ENCODE measurements around the gene RDH13.
"Not testable (repeated sequence)": the region's sequence is repeated elsewhere in the genome, so short reads cannot be mapped to it uniquely, and the experiment has no call there.

Gene RDH13

DNA sequence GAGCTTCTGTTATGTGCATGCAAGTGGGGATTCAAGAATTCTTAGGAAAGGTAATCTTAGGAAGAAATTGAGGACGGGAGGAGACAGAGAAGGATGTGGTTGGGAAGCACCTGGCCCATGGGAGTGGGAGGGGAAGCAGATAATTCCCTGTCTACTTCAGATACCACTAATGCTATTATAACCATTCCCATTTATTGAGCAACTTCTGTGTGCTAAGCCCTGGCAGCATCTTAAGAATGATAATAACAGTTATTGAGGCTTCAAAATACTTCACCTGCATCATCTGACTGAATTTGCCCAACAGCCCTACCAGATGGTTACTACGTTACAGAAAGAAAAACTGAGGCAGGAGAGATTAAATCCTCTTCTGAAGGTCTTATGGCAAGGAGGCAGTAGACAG is 14.2 kb upstream of the RDH13 start:
- no peak for DNase-seq (ENCODE audit: low spot score)

DNA sequence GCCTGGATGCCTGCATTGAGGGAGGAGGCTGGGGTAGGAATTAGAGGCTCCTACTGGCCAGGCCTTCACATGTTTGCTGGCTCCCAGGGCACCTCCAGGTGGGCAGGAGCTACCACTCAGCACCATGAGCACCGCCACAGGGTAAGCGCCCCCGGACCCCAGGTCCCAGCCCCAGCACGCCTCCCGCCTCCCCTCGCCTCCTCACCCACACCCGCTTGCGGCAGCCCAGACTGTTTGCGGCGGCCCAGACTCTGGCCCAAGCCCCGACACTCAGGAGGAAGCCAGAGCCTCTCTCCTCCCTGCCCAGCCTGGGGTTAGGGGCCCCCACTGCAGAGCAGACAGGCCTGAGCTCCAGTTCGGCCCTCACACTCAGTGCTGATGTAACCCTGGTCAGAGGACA is 13.4 kb upstream of the RDH13 start:
- no peak for DNase-seq (ENCODE audit: low spot score)

GRCh38 chr19:55075371-55075998 is 12.5 kb upstream of the RDH13 start, which contains the start of gene EPS8L1:
EPS8L1 (plus strand) TSS chr19:55075869; CDS start chr19:55076445, 576 bp downstream.
- no peak for DNase-seq (ENCODE audit: low spot score)

DNA sequence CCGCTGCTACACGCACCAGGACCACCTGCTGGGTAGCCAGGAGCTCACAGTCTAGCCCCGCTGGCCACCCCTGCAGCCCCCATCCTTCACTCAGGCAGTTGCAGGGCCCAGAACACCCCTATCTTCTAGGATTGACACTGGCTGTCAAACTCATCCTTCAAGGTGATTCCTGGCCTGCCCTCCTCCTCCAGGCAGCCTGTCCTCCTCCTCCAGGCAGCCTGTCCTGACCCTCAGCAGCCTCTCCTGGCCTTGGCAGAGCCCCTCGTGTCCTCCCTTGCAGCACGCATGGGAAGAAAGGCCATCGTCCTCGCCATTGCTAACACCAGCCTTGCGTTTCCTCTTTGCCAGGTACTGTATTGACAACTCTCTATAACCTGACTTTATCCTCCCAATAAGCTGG is 9.0 kb upstream of the RDH13 start:
- no peak for DNase-seq (ENCODE audit: low spot score)

GRCh38 chr19:55071129-55071502 is 8.2 kb upstream of the RDH13 start:
- no peak for DNase-seq (ENCODE audit: low spot score)

- no peak for DNase-seq (ENCODE audit: low spot score)
Measured at GRCh38 chr19:55070466-55071128, 7.6 kb upstream of the RDH13 start.

GRCh38 chr19:55069865-55070197 is 6.9 kb upstream of the RDH13 start:
- DNase-seq (ENCODE audit: low spot score) = no peak

DNA sequence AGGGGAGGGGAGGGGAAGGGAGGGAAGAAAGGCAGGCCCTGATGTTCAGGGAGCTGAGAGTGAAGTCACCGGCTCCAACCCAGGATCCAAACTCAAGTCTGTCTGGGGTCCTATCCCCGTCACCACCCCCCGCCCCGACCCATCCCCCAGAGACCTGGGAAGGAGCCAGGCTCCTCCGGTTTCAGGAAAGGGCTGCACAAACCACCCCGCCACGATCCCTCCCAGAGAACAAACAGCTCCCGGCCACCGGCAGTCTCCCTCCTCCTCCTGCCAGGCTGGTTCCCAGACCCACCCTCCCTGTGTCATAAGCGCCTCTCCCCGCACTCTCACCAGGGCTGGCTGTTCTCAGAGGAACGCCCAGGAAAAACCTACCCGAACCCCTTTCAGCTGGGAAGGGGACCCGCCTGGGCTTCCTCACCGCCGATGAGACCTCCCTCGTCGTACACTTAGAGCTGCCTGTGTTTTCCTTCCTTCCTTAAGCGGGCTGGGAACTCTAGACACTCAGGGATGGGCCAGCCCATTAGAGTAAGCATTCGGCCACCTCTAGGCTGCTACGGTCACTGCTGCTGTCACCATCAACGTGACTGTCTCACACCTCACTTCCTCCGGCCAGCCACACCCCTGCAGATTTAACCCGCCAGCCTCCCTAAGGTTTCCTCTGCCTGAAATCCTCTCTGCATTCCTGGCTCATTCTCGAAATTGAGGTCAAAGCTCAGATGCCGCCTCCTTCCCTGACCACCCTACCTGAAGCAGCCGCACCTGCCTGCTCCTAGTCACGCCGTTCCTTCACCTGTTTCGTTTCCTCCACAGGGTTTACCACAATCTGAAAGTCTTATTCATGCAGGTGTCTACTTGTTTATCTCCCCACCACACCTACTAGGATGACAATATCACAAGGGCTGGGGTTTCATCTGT is 6.3 kb upstream of the RDH13 start:
- no peak for DNase-seq (ENCODE audit: low spot score)

DNA sequence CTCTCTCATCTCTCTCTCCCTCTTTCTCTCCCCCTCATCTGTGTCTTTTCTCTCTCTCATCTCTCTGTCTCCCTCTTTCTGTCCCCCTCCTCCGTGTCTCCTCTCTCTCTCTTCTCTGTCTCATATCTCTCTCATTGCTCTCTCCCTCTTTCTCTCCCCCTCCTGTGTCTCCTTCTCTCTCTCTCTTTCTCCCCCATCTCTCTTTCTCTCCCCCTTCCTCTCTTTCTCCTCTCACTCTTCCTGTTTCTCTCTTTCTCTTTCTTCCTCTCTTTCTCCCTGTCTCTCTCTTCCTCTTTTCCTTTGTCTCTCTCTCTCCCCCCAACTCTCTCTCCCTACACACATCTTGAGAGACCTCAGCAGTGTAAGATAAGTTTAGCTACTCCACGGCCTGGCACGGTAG is 4.9 kb upstream of the RDH13 start:
- DNase-seq (ENCODE audit: low spot score) = no peak

DNA sequence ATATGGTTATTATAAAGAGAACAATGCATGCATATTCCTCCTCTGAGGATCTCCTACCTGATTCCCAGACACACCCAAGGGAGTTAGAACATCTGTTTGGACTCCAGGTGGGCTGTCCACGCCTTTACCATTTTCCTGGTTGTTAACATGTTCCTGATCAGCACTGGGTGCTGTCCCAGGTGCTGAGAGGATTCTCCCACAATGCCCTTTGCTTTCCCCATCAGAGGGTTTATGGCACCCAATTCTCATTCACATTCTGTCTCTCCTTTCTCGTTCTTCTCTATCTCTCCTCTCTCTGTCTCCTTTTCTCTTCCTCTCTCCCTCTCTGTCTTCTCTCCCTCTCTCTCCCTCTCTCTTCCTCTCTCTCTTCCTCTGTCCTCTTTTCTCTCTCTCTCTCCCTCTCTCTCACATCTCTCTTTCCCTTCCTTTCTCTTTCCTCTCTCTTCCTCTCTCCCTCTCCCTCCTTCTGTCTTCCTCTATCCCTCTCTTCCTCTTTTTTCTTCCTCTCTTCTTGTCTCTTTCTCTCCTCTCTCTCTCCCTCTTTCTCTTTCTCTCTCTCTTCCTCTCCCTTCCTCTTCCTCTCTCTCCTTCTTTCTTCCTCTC is 3.3 kb upstream of the RDH13 start:
- no peak for DNase-seq (ENCODE audit: low spot score)

- DNase-seq (ENCODE audit: low spot score) = not testable (repeated sequence)
Measured at GRCh38 chr19:55065516-55065915, 2.6 kb upstream of the RDH13 start.

DNA sequence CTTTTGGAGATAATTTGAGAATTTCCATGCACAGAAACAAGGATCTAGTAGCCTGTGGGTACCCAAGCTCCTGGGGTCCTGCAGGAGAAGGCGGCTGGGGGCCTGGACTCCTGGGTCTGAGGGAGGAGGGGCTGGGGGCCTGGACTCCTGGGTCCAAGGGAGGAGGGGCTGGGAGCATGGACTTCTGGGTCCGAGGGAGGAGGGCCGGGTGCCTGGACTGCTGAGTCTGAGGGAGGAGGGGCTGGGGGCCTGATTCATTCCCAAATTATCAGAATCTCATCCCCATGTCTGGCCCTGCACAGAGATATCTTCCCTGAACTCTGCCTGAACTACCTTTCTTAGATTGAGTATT is 520 bp upstream of the RDH13 start:
- DNase-seq (ENCODE audit: low spot score) = no peak

DNA sequence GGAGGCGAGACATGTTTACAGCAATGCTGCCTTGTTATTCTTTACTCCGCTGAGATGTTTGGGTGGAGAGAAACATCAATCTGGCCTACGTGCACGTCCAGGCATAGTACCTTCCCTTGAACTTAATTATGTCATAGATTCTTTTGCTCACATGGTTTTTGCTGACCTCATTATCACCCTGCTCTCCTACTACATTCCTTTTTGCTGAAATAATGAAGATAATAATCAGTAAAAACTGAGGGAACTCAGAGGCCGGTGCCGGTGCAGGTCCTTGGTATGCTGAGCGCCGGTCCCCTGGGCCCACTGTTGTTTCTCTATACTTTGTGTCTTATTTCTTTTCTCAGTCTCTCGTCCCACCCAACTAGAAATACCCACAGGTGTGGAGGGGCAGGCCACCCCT is 2.7 kb downstream of the RDH13 start:
- not testable (repeated sequence) for DNase-seq (ENCODE audit: low spot score)

- no peak for DNase-seq (ENCODE audit: low spot score)
Measured at GRCh38 chr19:55058781-55059610, 4.0 kb downstream of the RDH13 start.

- no peak for DNase-seq (ENCODE audit: low spot score)
Measured at GRCh38 chr19:55056827-55057226, 6.1 kb downstream of the RDH13 start.

GRCh38 chr19:55053735-55054134 is 9.2 kb downstream of the RDH13 start:
- DNase-seq (ENCODE audit: low spot score) = no peak

- no peak for DNase-seq (ENCODE audit: low spot score)
Measured at GRCh38 chr19:55050749-55051532, 12.0 kb downstream of the RDH13 start.

- DNase-seq (ENCODE audit: low spot score) = no peak
Measured at GRCh38 chr19:55048446-55048845, 14.5 kb downstream of the RDH13 start.

- DNase-seq (ENCODE audit: low spot score) = no peak
Measured at GRCh38 chr19:55047951-55048350, 15.0 kb downstream of the RDH13 start.

GRCh38 chr19:55046975-55047622 is 15.8 kb downstream of the RDH13 start:
- DNase-seq (ENCODE audit: low spot score) = no peak

Measured in SK-N-DZ (cell line).